ENCODE data around the gene COQ10A. TPM values are rescaled to one million over a fixed set of nuclear protein-coding genes. Genes with fewer than 3 reads are reported as not detected.

COQ10A gene
- total and polyA plus RNA-seq, 9 of the 15 experiments (the other 6 are each of a cell fraction or from before 2014, with no cell fraction given), result 3.1 to 26.4 (median 12.7) TPM

- TF ChIP-seq BMI1 (IDR thresholded peaks at IDR 0.05; ENCODE audit: low read length), result no peak; the same call in 1 of the 2 replicates
- TF ChIP-seq AFF1 (IDR thresholded peaks at IDR 0.05; ENCODE audit: low read depth in 1 of 2, partially characterized antibody in 2 of 2), result no peak
- no peak for TF ChIP-seq E2F5 (CRISPR knock-in tag; IDR thresholded peaks at IDR 0.05)
- TF ChIP-seq MIER1 (IDR thresholded peaks at IDR 0.05; ENCODE audit: low read depth), result no peak
- TF ChIP-seq BHLHE40 (IDR thresholded peaks at IDR 0.05; ENCODE audit: low read length), result peak; percentile 31; the same call in 1 of the 2 replicates
- TF ChIP-seq NFXL1 (CRISPR knock-in tag; IDR thresholded peaks at IDR 0.05), result no peak
- TF ChIP-seq ILK (tag; IDR thresholded peaks at IDR 0.05; ENCODE audit: borderline replicate concordance, low read depth), result no peak
- no peak for TF ChIP-seq XRCC4 (IDR thresholded peaks at IDR 0.05; ENCODE audit: extremely low read depth, insufficient read depth, insufficient read length)
- TF ChIP-seq FUS (optimal IDR thresholded peaks at IDR 0.05; ENCODE audit: low read depth, low read length), result no peak
- TF ChIP-seq SIX5 (IDR thresholded peaks at IDR 0.05; ENCODE audit: borderline replicate concordance in 1 of 2, insufficient read depth in 1 of 2, low read depth in 1 of 2, low read length in 2 of 2), result peak; percentile 39 to 54; a peak in 3 of 4 replicates
- TF ChIP-seq ZNF584 (CRISPR knock-in tag; IDR thresholded peaks at IDR 0.05; ENCODE audit: low read depth), result no peak
- no peak for TF ChIP-seq NFATC3 (IDR thresholded peaks at IDR 0.05)
- no peak for TF ChIP-seq GTF2A2 (tag; IDR thresholded peaks at IDR 0.05)
- TF ChIP-seq SIN3A (IDR thresholded peaks at IDR 0.05; ENCODE audit: borderline replicate concordance in 2 of 2, control insufficient read depth in 1 of 2, low read depth in 2 of 2, low read length in 2 of 2), result peak; percentile 29 to 52; a peak in 1 of 4 replicates
- peak; percentile 22; the same call in 1 of the 2 replicates for TF ChIP-seq SMARCA5 (IDR thresholded peaks at IDR 0.05)
- TF ChIP-seq EGR1 (conservative IDR thresholded peaks at IDR 0.05), result no peak
- no peak for TF ChIP-seq ZNF274 (IDR thresholded peaks at IDR 0.05; ENCODE audit: borderline replicate concordance, low read depth, low read length)
- no peak for TF ChIP-seq HNRNPUL1 (IDR thresholded peaks at IDR 0.05; ENCODE audit: low read length)
- TF ChIP-seq, protein P1, sequence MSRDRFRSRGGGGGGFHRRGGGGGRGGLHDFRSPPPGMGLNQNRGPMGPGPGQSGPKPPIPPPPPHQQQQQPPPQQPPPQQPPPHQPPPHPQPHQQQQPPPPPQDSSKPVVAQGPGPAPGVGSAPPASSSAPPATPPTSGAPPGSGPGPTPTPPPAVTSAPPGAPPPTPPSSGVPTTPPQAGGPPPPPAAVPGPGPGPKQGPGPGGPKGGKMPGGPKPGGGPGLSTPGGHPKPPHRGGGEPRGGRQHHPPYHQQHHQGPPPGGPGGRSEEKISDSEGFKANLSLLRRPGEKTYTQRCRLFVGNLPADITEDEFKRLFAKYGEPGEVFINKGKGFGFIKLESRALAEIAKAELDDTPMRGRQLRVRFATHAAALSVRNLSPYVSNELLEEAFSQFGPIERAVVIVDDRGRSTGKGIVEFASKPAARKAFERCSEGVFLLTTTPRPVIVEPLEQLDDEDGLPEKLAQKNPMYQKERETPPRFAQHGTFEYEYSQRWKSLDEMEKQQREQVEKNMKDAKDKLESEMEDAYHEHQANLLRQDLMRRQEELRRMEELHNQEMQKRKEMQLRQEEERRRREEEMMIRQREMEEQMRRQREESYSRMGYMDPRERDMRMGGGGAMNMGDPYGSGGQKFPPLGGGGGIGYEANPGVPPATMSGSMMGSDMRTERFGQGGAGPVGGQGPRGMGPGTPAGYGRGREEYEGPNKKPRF (IDR thresholded peaks at IDR 0.05; ENCODE audit: low read depth, low read length), result no peak
- TF ChIP-seq ZNF212 (CRISPR knock-in tag; IDR thresholded peaks at IDR 0.05), result no peak
- TF ChIP-seq ETV5 (CRISPR knock-in tag; IDR thresholded peaks at IDR 0.05; ENCODE audit: low read depth), result peak; percentile 77
- no peak for TF ChIP-seq ZNF347 (CRISPR knock-in tag; IDR thresholded peaks at IDR 0.05; ENCODE audit: low read depth)
Measured at GRCh38 chr12:56266693-56267442, at the start of gene COQ10A (continued).

Data from K562 (cell line).